HUES6 (cell line): Measurements from ENCODE around the gene RNF6.

Experiments
- H3K27ac ChIP-seq: 2 replicates; pipeline ENCODE4 v1.7.0; 2013; ENCODE audit warnings: low read depth, mild to moderate bottlenecking, low read length, inconsistent platforms
- H3K27me3 ChIP-seq: 2 replicates; pipeline ENCODE4 v1.6.1; 2013; ENCODE audit warnings: low read length; ENCODE audit not compliant: control insufficient read depth, insufficient read depth
- H3K36me3 ChIP-seq: 2 replicates; pipeline ENCODE4 v1.6.1; 2013; ENCODE audit warnings: low read length; ENCODE audit not compliant: control insufficient read depth, insufficient read depth
- H3K4me1 ChIP-seq: 2 replicates; pipeline ENCODE4 v1.6.1; 2013; ENCODE audit warnings: low read length; ENCODE audit not compliant: control insufficient read depth, insufficient read depth
- H3K4me3 ChIP-seq: 2 replicates; pipeline ENCODE4 v1.5.1; 2013; ENCODE audit warnings: low read depth, low read length
- H3K9ac ChIP-seq: one replicate; pipeline ENCODE4 v1.6.1; 2013; ENCODE audit warnings: mild to moderate bottlenecking, low read length
- H3K9me3 ChIP-seq: 2 replicates; pipeline ENCODE4 v1.6.1; 2013; ENCODE audit warnings: low read depth, low read length; ENCODE audit not compliant: control insufficient read depth, insufficient read depth

RNF6 gene

GRCh38 chr13:26221721-26222519 is at the start of gene RNF6:
RNF6 (minus strand) TSS chr13:26222314; CDS start chr13:26219649, 2,665 bp downstream.
- H3K9ac ChIP-seq: peak within 1 kb of the TSS; percentile 97
- H3K9me3 ChIP-seq: no peaks in the 10 kb centered on the region
- H3K4me1 ChIP-seq: no peaks in the 10 kb centered on the region
- H3K27ac ChIP-seq: peak within 1 kb of the TSS; percentile 87
- H3K4me3 ChIP-seq: peak within 1 kb of the TSS; percentile 86
- peaks cover 31% of the 10 kb centered on the region for H3K36me3 ChIP-seq
- peaks cover 3% of the 10 kb centered on the region; the same call in 1 of the 2 replicates for H3K27me3 ChIP-seq

GRCh38 chr13:26270707-26271106 is 48.6 kb upstream of the RNF6 start:
- no peak overlapping the region for H3K27ac ChIP-seq
- H3K4me1 ChIP-seq: no peaks in the 10 kb centered on the region
- no peak overlapping the region for H3K4me3 ChIP-seq
- H3K9ac ChIP-seq: no peak overlapping the region
- H3K36me3 ChIP-seq: no peaks in the 10 kb centered on the region
- H3K9me3 ChIP-seq: no peaks in the 10 kb centered on the region
- no peaks in the 10 kb centered on the region for H3K27me3 ChIP-seq

- Histone ChIP-seq H3K27ac (no peak overlapping the region), H3K9ac (no peak overlapping the region), H3K27me3 (no peaks in the 10 kb centered on the region), H3K36me3 (no peaks in the 10 kb centered on the region), H3K4me3 (no peak overlapping the region), H3K9me3 (no peaks in the 10 kb centered on the region), H3K4me1 (no peaks in the 10 kb centered on the region)
Measured at GRCh38 chr13:26266311-26266710, 44.2 kb upstream of the RNF6 start.

DNA sequence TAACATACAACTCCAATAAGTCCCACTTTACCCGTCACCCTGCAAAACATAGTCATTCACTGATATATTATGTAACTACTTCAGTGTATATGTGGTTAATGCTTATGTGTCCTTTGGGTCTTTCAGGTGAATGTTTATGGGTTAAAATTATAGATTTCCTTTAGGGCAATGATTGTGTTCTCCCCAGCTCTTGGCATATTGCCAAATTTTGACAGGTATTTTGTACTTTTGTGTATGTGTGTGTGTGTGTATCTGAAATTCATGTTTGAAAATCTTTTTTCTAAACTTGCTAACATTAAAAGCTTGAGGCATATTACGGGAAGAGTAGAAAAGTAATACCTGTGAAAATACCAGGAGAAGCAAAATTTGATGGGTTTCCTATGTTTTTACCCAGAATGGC is 40.0 kb upstream of the RNF6 start:
- H3K9me3 ChIP-seq: no peaks in the 10 kb centered on the region
- no peak overlapping the region for H3K4me3 ChIP-seq
- H3K27ac ChIP-seq: no peak overlapping the region
- H3K36me3 ChIP-seq: no peaks in the 10 kb centered on the region
- no peak overlapping the region for H3K9ac ChIP-seq
- no peaks in the 10 kb centered on the region for H3K27me3 ChIP-seq
- H3K4me1 ChIP-seq: no peaks in the 10 kb centered on the region

DNA sequence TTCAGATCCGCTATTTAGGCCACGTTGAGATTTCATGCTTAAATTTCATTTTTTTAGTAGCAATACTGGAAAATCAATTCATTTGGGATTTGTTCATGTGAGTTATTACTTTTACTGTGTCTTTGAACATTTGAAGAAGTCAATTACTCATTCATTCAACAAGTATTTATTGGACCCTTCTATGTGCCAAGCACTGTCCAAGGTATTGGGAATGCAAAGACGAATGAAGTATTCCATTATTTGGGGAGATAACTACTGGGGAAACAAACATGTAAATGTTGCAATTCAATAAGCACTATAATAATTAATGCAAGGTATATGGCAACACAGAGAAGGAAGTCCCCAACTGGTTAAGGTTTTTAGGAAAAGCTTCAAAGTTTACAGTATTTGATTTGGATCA is 37.5 kb upstream of the RNF6 start:
- H3K9me3 ChIP-seq: no peaks in the 10 kb centered on the region
- no peak overlapping the region for H3K4me3 ChIP-seq
- H3K36me3 ChIP-seq: no peaks in the 10 kb centered on the region
- H3K27me3 ChIP-seq: no peaks in the 10 kb centered on the region
- no peak overlapping the region for H3K9ac ChIP-seq
- H3K27ac ChIP-seq: no peak overlapping the region
- peaks cover 6% of the 10 kb centered on the region for H3K4me1 ChIP-seq

- H3K4me1 ChIP-seq: peaks cover 6% of the 10 kb centered on the region
- H3K4me3 ChIP-seq: no peak overlapping the region
- no peak overlapping the region for H3K27ac ChIP-seq
- no peaks in the 10 kb centered on the region for H3K9me3 ChIP-seq
- no peaks in the 10 kb centered on the region for H3K36me3 ChIP-seq
- no peak overlapping the region for H3K9ac ChIP-seq
- no peaks in the 10 kb centered on the region for H3K27me3 ChIP-seq
Measured at GRCh38 chr13:26257049-26257448, 34.9 kb upstream of the RNF6 start.

DNA sequence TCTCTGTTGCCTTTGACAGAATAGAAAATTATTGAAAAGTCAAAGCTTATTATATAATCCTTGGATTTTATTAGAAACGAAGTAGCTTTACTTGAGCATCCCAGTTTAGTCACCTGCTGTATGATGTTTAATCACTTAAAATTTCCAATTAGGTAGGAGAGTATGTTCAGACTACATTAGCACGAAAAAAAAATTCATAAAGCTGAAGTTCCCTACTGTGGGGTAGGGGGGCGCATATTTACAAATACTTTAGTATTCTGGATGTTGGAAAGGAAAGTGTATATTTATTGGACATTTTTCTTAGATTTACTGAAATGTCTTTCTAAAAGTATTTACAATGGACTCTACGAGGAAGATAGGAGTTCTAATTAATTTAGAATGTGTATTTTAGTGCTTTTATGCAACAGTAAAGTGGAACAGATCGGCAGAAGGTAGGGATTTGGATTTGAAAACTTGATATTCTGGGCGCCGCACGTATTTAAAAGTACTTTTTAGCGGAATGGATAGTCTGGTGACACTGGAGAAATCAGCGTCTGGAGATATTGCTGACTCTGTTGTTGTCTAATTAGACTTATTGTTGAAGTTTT is 33.7 kb upstream of the RNF6 start:
- H3K36me3 ChIP-seq: no peaks in the 10 kb centered on the region
- no peaks in the 10 kb centered on the region for H3K9me3 ChIP-seq
- H3K9ac ChIP-seq: no peak overlapping the region
- no peak overlapping the region for H3K27ac ChIP-seq
- H3K27me3 ChIP-seq: no peaks in the 10 kb centered on the region
- H3K4me3 ChIP-seq: peak overlapping the region; percentile 96
- peaks cover 6% of the 10 kb centered on the region for H3K4me1 ChIP-seq

GRCh38 chr13:26255115-26255514 is 33.0 kb upstream of the RNF6 start:
- Histone ChIP-seq H3K27ac (no peak overlapping the region), H3K9ac (peak overlapping the region; percentile 98), H3K4me1 (peaks cover 6% of the 10 kb centered on the region)

GRCh38 chr13:26254583-26255111 is 32.5 kb upstream of the RNF6 start:
- Histone ChIP-seq H3K4me3 (peak overlapping the region; percentile 96), H3K27ac (no peak overlapping the region), H3K27me3 (0 out of 2 replicates have a peak, but pooled peaks cover 2% of the 10 kb centered on the region), H3K36me3 (no peaks in the 10 kb centered on the region), H3K4me1 (peaks cover 6% of the 10 kb centered on the region), H3K9me3 (no peaks in the 10 kb centered on the region), H3K9ac (peak overlapping the region; percentile 98)

More at GRCh38 chr13:26255115-26255514, 33.0 kb upstream of the RNF6 start:
- H3K9me3 ChIP-seq: no peaks in the 10 kb centered on the region
- H3K36me3 ChIP-seq: no peaks in the 10 kb centered on the region
- H3K27me3 ChIP-seq: no peaks in the 10 kb centered on the region
- peak overlapping the region; percentile 96 for H3K4me3 ChIP-seq

DNA sequence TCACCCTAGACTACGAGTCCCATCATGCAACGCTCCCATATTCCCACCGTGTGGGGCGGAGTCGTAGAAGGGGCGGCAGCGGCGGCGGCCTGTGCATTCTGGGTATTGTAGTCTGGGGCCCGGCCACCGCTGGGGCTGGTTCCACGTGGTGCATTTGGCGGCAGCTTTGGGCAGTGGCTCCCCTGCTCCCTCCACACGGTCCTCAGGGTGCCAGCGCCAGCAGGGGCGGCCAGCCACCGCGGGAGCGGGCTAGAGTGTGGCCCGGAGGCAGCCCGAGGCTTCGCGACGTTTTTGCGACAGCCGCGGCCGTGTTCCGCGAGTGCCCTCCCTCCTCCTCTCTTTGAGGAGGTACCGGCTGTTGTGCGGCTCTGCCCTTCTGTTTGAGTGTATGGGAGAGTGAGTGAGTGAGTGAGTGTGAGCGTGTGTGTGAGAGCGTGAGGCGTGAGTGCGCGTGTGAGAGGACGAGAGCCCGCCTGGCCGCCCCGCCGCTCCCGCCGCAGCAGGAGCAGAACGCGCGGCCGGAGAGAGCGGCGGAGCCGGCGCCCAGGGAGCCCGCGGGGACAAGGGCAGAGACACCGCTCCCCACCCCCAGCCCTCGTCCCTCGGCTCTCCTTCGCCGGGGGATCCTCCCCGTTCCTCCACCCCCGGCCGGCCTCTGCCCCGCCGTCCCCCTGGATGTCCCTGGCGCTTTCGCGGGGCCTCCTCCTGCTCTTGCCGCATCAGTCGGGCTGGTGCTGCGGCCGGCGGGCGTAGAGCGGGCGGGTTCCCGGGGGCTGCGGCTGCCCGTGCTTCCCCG is 31.9 kb upstream of the RNF6 start, which contains the start of gene CDK8:
CDK8 (plus strand) TSS at position 343 of the 796 bp plus-strand sequence. CDS start 513 bp downstream, outside the sequence.
- Histone ChIP-seq H3K27ac (peak within 1 kb of the TSS; percentile 99), H3K4me3 (peak within 1 kb of the TSS; percentile 96), H3K9ac (peak within 1 kb of the TSS; percentile 98), H3K9me3 (no peaks in the 10 kb centered on the region), H3K27me3 (0 out of 2 replicates have a peak, but pooled peaks cover 8% of the 10 kb centered on the region), H3K4me1 (peaks cover 6% of the 10 kb centered on the region), H3K36me3 (no peaks in the 10 kb centered on the region)
